Osteocyte (in vitro differentiated cells): Measurements from ENCODE around the gene CDK19. TPM values are rescaled to one million over a fixed set of nuclear protein-coding genes. Genes with fewer than 3 reads are reported as not detected.

ENCODE experiments used
- DNase-seq: peaks from one replicate; pipeline ENCODE4 v3.0.0; 2021; ENCODE audit warnings: mixed read lengths; ENCODE audit not compliant: unreplicated experiment; ENCODE audit errors: extremely low spot score
- H3K27ac Mint-ChIP-seq: one replicate; pipeline ENCODE4 v1.8.0; 2021; ENCODE audit warnings: mild to moderate bottlenecking, mixed read lengths; ENCODE audit not compliant: unreplicated experiment
- H3K27me3 Mint-ChIP-seq: one replicate; pipeline ENCODE4 v1.8.0; 2021; ENCODE audit warnings: mixed read lengths; ENCODE audit not compliant: unreplicated experiment
- H3K36me3 Mint-ChIP-seq: one replicate; pipeline ENCODE4 v1.8.0; 2021; ENCODE audit warnings: mixed read lengths; ENCODE audit not compliant: unreplicated experiment
- H3K4me1 Mint-ChIP-seq: one replicate; pipeline ENCODE4 v1.8.0; 2021; ENCODE audit warnings: mixed read lengths; ENCODE audit not compliant: unreplicated experiment
- H3K4me3 Mint-ChIP-seq: one replicate; pipeline ENCODE4 v1.8.0; 2021; ENCODE audit warnings: mild to moderate bottlenecking, moderate library complexity, mixed read lengths; ENCODE audit not compliant: unreplicated experiment
- H3K9me3 Mint-ChIP-seq: one replicate; pipeline ENCODE4 v1.8.0; 2021; ENCODE audit warnings: mixed read lengths; ENCODE audit not compliant: unreplicated experiment
- total RNA-seq: library from RNA; stranded (reverse); gene quantifications from 2 replicates; pipeline ENCODE4 v1.2.1, GENCODE V29; 2021
- TF ChIP-seq, protein P1 (sequence below): fragments of 200-600 bp; sonication (generic); IDR thresholded peaks from 2 replicates; pipeline ENCODE4 v1.5.0; 2021; ENCODE audit warnings: antibody characterized with exemption, mild to moderate bottlenecking, moderate library complexity

The CDK19 gene
- total RNA-seq, 1 donor from 2014 or later = 32.4 TPM

DNA sequence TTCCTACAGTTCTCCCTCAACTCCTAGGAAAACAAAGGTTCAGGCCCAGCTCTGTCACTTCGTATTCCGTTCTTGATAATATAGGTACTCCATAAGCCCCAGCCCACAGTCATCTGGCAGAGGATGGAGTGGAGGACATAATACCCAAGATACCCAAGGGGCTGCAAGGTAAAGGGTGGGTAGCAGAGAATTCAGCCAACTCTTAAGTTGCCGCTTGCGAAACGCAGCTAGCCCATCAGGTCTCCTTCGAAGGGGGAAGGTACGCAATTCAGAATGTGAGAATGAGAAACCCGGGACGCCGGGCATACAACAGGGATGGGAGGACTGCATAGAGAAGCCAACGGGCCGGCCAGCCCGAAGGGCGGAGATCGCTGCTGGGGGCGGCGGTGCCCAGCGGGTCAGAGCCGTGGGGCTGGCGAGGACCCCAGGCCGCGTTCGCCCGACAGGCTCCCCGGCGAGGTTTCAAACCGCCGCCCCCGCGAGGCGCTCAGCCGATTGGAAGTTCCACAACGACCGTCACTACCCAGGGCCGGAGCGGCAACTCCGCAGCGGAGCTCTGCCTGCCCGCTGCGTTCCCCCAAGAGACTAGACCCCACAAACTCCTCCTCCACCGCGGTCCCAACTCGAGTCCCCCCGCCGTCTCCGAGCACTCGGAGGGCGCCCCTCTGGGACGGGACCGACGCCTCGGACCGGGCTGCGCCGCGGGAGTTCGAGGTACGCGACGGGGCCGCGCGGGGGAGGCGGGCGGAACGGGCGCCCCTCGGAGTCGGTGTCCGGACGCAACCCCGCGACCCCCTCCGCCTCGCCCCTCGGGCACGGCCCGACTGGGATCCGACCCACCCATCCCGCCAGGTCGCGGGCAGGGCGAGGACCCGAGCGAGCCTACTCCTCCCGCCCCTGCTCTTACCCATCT is 911 bp downstream of the CDK19 start:
- no peaks in the 10 kb centered on the region for H3K27me3 Mint-ChIP-seq
- peak; percentile 87 for DNase-seq
- H3K4me3 Mint-ChIP-seq = peak overlapping the region; percentile 99
- H3K4me1 Mint-ChIP-seq = peaks cover 27% of the 10 kb centered on the region
- TF ChIP-seq, protein P1, sequence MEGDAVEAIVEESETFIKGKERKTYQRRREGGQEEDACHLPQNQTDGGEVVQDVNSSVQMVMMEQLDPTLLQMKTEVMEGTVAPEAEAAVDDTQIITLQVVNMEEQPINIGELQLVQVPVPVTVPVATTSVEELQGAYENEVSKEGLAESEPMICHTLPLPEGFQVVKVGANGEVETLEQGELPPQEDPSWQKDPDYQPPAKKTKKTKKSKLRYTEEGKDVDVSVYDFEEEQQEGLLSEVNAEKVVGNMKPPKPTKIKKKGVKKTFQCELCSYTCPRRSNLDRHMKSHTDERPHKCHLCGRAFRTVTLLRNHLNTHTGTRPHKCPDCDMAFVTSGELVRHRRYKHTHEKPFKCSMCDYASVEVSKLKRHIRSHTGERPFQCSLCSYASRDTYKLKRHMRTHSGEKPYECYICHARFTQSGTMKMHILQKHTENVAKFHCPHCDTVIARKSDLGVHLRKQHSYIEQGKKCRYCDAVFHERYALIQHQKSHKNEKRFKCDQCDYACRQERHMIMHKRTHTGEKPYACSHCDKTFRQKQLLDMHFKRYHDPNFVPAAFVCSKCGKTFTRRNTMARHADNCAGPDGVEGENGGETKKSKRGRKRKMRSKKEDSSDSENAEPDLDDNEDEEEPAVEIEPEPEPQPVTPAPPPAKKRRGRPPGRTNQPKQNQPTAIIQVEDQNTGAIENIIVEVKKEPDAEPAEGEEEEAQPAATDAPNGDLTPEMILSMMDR = no peak
- peaks cover 6% of the 10 kb centered on the region for H3K9me3 Mint-ChIP-seq
- H3K36me3 Mint-ChIP-seq = no peaks in the 10 kb centered on the region
- H3K27ac Mint-ChIP-seq = peak overlapping the region; percentile 99

DNA sequence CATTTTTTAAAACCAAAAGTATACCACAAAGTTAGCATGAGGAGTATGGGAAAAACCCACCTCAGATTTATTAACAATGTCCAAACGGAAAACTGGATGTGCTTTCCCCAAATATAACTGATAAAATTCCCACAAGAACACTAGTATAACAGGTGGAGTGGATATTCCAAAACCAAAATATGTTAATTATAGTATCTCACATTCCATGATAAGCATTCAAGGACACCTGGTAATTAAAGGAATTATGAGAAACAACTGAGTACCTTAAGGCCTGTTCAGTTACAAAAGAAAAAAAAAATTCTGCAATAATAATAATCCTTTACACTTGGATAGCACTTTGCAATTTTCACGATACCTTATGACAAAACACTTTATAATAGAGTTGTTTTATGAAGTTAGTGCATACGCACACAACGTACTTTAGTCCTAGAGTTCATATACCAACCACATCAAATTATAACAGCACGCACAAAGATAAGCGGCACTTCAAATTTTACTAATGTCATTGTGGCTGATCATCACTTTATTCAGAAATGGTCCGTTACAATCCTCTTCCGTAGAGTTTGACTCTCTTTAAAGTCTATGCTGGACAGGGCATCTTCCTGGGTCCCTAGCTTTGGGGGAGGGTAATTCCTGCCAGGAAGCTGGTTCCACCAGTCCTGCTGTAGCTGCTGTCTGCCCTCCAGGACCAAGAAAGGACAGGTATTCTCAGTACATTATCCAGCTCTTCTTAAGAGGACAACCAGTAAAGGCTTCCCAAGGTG is 1.7 kb downstream of the CDK19 start:
- Mint-ChIP-seq H3K9me3 (peaks cover 6% of the 10 kb centered on the region), H3K4me3 (peak overlapping the region; percentile 89), H3K27ac (peak overlapping the region; percentile 87), H3K36me3 (no peaks in the 10 kb centered on the region), H3K27me3 (no peaks in the 10 kb centered on the region), H3K4me1 (peaks cover 28% of the 10 kb centered on the region)
- no peak for DNase-seq
- TF ChIP-seq, protein P1 = no peak

DNA sequence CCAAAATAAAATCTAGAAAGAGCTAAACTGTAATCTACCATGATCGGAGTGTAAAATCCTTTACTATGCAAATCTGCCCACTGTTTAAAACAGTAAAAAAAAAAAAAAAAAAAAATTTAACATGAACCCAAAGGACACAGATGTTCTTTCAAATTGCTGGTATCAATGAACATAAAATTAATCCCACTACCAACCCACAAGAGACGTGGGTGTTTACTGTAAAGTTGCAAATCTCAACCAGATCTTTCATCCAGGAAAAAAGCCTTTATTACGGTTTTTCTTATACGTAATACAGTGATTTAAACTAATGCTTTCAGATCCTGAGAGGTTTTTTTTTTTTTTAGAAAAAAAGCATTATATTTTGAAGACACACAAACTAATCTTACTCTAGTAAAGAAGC is 2.5 kb downstream of the CDK19 start:
- Mint-ChIP-seq H3K27me3 (no peaks in the 10 kb centered on the region), H3K4me3 (no peak overlapping the region), H3K36me3 (no peaks in the 10 kb centered on the region), H3K9me3 (peaks cover 6% of the 10 kb centered on the region), H3K27ac (no peak overlapping the region), H3K4me1 (peaks cover 36% of the 10 kb centered on the region)
- TF ChIP-seq, protein P1 = no peak
- no peak for DNase-seq

DNA sequence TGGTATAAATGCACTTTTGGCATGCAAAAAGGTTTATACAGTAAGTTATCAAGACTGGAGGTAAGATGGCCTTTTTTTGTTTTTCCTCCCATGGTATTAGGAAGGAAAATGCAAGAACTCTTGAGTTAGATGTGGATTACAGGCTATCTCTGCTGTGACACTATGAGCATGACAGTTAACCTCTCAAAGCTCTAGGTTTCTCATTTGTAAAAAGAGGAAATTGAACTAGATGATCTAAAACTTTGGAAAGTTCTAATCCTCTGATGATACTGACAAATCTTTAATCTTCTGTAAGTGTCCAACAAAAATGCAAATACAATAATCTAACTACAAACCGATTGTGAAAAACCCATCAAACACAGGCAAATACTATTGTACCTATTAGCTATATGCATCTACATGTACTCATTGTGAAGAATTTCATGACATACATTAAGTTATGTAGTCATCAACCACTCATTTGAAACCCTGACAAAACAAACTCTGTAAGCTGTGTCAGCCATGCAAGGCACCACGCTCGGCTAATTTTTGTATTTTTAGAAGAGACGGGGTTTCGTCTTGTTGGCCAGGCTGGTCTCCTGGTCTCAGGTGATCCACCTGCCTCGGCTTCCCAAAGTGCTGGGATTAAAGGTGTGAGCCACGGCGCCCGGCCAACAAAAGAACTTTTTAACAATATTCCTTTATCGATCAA is 4.2 kb downstream of the CDK19 start:
- Mint-ChIP-seq H3K9me3 (peaks cover 6% of the 10 kb centered on the region), H3K4me3 (no peak overlapping the region), H3K27me3 (no peaks in the 10 kb centered on the region), H3K27ac (no peak overlapping the region), H3K4me1 (peaks cover 32% of the 10 kb centered on the region), H3K36me3 (no peaks in the 10 kb centered on the region)
- DNase-seq = no peak
- TF ChIP-seq, protein P1 = no peak
